ENCODE measurements around the gene ZNF225.

DNA sequence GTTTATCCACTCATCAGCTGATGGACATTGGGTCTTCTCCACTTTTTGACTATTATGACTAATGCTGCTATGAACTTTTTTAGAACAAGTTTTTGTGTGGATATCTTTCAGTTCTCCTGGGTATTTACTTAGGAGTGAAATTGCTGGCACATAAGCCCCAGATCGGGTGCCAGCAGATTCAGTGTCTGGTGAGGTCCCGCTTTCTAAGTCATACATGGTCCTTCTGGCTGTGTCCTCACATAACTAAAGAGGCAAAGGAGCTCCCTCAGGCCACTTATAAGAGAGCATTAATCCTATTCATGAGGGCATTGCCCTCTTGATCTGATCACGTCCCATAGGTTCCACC is 51.1 kb downstream of the ZNF225 start:
- TF ChIP-seq GATA2 (IDR thresholded peaks at IDR 0.05; ENCODE audit: low read depth, low read length) (no peak), GATA3 (IDR thresholded peaks at IDR 0.05; ENCODE audit: low read depth, low read length) (no peak)
